GM18517 (cell line): ENCODE data around the gene PRKAG2.
"Not testable (repeated sequence)": the region's sequence is repeated elsewhere in the genome, so short reads cannot be mapped to it uniquely, and the experiment has no call there.

ENCODE experiments used
- ATAC-seq: cut with Tn5 transposase; IDR thresholded peaks from one replicate; pipeline ENCODE4 v1.9.1; 2021; ENCODE audit warnings: mild to moderate bottlenecking, moderate library complexity; ENCODE audit not compliant: unreplicated experiment

The PRKAG2 gene

DNA sequence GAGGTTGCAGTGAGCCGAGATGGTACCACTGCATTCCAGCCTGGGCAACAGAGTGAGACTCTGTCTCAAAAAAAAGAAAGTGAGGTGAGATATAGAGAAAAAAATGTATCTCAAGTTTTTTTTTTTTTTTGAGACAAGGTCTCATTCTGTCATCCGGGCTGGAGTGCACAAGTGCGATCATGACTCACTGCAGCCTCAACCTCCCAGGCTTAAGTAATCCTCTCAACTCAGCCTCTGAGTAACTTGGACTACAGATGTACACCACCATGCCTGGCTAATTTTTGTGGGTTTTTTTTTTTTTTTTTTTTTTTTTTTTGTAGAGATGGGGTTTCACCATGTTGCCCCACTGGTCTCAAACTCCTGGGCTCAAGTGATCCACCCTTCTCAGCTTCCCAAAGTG is 303.9 kb downstream of the PRKAG2 start:
- not testable (repeated sequence) for ATAC-seq

- no peak for ATAC-seq
Measured at GRCh38 chr7:151572136-151572535, 304.8 kb downstream of the PRKAG2 start.

- ATAC-seq, result no peak
Measured at GRCh38 chr7:151571471-151571870, 305.4 kb downstream of the PRKAG2 start.

DNA sequence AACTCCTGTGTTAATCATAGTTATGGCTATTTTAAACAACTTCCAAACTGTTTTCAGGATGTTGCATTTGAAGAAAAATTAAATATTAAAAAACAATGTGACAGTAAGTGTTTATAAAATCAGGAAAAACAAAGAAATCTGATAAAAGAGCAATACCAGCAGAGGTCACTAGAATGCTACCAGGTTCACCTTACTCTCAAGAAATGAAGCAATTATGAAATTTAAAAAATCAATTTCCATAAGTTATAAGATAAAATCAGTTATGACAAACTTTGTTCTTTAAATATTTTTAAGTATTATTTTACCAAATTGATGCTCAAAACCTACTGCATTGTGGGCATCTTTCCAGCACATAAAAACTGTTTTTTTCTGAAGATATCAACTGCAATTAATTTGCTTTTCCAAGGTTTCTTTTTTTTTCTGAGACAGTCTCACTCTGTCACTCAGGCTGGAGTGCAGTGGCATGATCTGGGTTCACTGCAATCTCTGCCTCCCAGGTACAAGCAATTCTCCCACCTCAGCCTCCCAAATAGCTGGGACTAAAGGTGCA is 306.5 kb downstream of the PRKAG2 start:
- no peak for ATAC-seq

DNA sequence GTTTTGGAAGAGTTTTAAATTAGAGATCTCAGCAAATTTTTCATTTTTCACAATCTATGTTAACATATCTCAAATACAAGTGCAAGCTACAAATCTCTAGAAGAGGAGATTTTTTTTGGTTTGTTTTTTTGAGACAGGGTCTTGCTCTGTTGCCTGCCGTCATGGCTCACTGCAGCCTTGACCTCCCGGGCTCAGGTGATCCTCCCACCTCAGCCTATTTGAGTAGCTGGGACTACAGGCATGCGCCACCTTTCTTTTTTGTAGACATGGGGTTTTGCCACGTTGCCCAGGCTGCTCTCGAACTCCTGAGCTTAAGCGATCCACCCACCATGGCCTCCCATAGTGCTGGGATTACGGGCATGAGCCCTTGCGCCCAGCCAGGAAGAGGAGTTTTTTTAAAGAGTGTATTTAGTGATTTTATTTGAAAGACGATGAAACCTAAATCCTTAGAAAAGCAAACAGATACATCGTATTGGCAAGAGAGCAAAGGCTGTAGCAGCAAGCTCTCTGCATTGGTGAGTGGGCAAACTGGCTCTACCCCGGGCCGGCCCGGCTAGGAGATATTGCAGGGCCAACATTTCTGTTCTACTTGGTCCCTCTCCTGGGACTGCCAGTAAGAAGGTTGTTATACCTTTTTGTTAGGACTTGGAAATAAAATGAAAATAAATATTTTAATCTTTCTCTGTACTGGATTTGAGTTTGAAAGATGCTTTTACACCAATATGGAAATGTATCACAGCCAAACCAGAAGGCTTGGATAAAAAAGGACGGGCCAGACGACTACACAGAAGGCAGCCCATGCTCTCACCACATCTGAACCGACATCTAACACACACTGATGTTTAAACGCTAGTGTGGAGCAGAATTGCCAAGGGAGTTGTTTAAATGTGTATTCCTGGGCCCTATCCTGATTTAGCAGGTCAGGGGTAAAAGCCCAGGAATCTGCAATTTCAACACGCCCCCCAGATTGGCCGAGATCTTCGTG is 307.7 kb downstream of the PRKAG2 start:
- ATAC-seq, result no peak

- no peak for ATAC-seq
Measured at GRCh38 chr7:151566897-151567320, 310.0 kb downstream of the PRKAG2 start.

GRCh38 chr7:151565541-151565940 is 311.4 kb downstream of the PRKAG2 start:
- no peak for ATAC-seq

DNA sequence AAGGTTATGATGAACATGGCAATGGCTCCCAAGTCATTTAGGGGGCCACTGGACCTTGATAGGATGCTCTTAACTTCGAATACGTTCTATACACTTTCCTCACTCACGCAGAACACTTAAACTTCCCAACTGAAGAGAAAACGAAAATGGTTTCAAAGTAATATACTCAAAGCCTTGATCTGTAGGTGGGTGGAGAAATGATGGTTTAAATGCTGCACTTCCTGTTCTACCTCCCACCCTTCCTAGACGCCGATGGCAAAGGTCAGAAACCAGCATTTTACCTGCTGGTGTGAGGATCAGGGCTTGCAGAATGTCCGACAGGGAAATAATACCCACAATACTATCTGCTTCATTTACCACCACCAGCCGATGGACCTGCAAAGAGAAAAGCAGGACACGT is 316.7 kb downstream of the PRKAG2 start:
- no peak for ATAC-seq

DNA sequence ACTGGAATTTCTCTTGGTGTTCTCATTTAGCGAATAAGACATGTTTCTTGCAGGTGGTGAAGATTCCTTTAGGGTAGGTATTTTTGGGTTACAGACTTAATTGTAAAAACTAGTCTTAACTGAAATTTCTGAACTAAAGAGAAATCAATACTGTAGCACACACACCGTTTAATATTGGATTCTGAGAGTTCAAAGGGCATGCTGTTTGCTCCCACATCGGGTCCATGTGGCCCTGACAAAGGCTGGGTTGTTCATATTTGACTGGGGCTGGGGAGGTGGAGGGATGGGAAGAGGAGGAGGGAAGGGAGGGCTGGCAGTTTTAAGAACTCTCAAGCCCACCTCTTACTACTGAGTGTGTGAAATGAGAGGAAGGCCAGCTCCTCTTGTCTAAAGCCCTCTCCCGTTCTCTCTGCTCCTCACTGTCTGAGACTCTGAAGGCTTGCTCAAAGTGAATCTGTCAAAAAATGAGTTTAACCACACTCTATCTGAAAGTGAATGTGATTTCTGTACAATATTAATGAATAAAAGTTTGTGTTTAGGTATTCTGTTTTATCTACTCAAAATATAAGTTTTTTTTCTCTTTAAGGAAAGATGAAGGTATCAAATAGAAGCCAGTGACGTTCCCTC is 317.2 kb downstream of the PRKAG2 start:
- ATAC-seq, result no peak

- no peak for ATAC-seq
Measured at GRCh38 chr7:151558575-151558974, 318.3 kb downstream of the PRKAG2 start.

- ATAC-seq, result no peak
Measured at GRCh38 chr7:151556592-151556991, 320.3 kb downstream of the PRKAG2 start.

DNA sequence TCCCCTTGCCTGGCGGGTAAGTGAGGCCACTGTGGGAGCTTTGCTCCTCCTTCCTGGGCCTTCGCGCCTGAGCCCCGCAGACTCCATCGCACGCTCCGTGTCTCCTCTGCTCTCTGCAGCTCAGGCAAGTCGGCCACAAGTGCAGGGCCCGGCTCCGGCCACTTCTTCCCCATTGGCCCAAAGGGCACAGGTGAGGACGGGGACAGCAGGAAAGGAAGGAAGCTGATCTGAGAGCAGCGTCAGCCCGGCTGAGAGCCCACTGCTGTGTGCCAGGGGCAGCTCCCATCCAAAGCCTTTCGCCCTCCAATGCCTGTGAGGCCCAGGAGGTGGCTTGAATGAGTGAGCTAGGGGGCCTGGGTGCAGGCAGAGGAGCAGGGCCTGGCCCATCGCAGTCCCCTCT is 323.6 kb downstream of the PRKAG2 start:
- no peak for ATAC-seq

GRCh38 chr7:151552352-151553028 is 324.4 kb downstream of the PRKAG2 start:
- no peak for ATAC-seq

DNA sequence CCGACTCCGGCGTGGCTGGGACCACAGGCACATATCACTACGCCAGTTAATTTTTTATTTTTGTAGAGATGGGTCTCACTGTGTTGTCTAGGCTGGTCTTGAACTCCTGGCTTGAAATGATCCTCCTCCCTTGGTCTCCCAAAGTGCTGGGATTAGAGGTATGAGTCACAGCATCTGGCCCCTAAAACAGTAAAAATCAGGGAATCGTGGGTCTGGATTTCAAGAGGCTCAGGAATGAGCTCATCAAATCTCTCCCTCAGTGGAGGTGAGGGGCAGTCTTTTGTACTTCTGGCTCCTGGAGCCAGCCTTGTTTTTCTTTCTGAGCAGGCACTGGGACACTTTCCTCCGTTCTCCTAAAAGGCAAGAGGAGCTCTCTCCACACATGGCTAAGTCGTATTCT is 325.1 kb downstream of the PRKAG2 start:
- no peak for ATAC-seq

DNA sequence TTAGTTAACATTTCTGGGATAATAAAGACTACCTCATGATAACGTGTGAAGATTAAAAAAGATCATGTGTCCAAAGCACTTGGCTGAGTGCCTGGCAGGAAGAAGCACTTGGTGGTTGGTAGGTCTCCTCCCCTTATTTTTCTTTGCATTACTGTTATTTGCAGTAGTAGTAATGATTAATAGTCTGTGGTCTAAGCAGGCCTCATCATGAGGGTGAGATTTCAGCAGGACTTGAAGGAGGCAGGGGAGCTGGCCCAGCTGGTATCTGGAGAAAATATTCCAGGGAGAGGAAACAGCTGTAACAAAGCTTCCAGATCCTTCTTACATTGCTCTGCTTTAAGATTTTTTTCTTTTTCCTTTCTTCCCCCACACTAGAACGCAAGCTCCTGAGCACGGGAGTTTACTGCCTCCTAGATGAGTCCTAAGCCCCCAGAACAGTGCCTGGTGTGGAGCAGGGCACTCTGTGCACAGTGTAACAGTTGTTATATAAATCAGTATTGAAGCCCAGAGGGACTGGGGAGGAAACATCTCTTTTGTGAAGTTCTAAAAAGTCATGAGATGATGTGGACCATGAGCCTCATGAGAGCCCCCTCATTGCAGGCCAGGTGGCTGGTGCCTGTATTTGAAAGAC is 326.1 kb downstream of the PRKAG2 start:
- ATAC-seq, result no peak

GRCh38 chr7:151549644-151550043 is 327.3 kb downstream of the PRKAG2 start:
- no peak for ATAC-seq

GRCh38 chr7:151549083-151549482 is 327.8 kb downstream of the PRKAG2 start:
- ATAC-seq, result no peak

DNA sequence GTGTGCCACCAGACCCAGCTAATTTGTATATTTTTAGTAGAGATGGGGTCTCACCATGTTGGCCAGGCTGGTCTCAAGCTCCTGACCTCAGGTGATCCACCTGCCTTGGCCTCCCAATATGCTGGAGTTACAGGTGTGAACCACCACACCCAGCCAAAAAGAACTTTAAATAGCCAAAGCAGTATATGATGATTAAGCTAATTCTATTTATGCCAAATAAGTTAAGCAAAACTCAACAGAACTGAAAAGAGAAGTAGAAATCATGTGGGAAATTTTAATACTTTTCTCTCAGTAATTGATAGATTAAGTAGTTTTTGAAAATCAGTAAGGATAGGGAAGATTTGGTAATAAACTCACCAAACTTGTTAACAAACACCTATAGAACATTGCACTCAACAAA is 332.7 kb downstream of the PRKAG2 start:
- no peak for ATAC-seq

GRCh38 chr7:151542606-151543130 is 334.2 kb downstream of the PRKAG2 start:
- ATAC-seq, result no peak

DNA sequence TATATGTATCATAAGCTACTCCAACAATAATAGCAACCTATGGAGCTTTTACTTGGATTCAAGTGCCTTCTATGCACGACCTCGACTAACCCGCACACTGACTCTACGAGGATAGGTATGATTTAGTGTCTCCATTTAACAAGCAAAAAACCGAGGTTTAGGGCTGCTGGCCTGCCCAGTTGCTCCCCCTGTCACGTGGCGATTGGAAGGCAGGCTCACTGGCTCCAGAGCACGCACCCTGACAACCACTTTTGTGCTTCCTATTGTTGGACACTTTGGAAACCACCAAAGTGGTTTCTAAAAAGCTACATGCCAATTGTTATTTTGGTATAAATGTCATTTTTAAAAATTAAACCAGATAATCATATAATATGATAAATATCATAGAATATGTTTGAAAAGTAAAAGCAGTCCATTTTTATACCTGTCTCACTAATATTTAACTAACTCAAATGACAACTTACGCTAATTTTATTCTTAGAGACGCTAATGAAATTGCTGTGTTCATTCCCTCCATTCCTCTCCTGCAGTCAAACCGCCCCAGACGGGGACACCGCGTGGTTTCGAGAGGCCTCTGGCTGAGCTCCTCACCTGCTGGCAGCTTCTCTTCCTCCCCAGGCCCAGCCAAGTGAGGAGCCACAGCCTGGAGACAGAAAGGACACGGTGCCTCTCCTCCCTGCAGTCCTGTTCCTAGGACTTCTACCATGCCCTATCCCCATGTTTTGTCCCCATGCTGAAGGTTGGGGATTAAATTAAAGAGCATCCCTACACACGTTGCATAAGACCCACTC is 335.0 kb downstream of the PRKAG2 start:
- ATAC-seq, result no peak
